ENCODE results near the gene SIPA1L3. TPM values are rescaled to one million over a fixed set of nuclear protein-coding genes. Genes with fewer than 3 reads are reported as not detected.

SIPA1L3 gene
- total and polyA plus RNA-seq, 2 of the 13 experiments (the other 11 are each of a cell fraction or from before 2014, with no cell fraction given), result 5.5 to 7.7 TPM

DNA sequence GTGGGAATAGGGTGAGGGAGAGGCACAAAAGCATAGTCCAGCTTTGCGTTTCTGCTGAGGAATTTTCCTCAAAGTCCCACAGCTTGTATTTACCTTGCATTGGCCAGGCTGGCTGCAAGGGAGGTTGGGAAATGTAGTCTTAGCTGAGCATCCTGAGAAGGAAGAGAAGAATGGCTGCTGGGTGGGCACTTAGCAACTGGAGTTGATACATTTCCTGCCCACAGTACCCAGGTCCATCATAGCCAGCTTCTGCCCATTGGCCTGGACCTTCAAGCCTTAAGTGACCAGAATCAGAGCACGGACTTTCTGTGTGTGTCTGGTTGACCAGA lies 112.4 kb downstream of the SIPA1L3 start:
- intact Hi-C loops (cut with micrococcal nuclease; ENCODE audit: unreplicated experiment), result no loop called here

DNA sequence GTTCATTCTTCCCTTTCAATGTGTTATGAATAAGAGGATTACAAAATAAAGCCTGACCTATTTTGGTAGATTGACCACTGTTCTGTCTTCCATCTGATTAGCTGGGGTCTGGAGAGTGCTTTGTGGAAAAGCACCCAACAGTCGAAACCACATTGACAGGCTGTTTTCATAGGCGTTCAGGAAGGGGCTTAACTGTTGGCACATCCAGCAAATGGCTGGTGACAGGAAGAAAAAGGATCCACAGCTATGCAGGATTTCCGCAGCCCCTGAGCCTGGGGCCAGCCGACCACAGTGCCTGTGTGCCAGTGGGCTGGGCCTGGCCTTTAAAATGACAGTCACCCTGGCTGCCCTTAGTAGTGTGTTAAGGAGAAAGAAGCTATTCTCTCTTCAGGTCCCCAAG lies 113.3 kb downstream of the SIPA1L3 start:
- no peak for ATAC-seq
- no peak for TF ChIP-seq FOXP1 (IDR thresholded peaks at IDR 0.05)
- TF ChIP-seq FOXP1 (CRISPR knock-in tag; IDR thresholded peaks at IDR 0.05), result no peak
- TF ChIP-seq CHD4 (IDR thresholded peaks at IDR 0.05; ENCODE audit: borderline replicate concordance, low read length), result no peak
- TF ChIP-seq HNF4A (CRISPR knock-in tag; IDR thresholded peaks at IDR 0.05), result no peak
- TF ChIP-seq KLF12 (CRISPR knock-in tag; IDR thresholded peaks at IDR 0.05; ENCODE audit: borderline replicate concordance), result no peak
- TF ChIP-seq KLF13 (CRISPR knock-in tag; IDR thresholded peaks at IDR 0.05), result no peak
- TF ChIP-seq, protein P1, sequence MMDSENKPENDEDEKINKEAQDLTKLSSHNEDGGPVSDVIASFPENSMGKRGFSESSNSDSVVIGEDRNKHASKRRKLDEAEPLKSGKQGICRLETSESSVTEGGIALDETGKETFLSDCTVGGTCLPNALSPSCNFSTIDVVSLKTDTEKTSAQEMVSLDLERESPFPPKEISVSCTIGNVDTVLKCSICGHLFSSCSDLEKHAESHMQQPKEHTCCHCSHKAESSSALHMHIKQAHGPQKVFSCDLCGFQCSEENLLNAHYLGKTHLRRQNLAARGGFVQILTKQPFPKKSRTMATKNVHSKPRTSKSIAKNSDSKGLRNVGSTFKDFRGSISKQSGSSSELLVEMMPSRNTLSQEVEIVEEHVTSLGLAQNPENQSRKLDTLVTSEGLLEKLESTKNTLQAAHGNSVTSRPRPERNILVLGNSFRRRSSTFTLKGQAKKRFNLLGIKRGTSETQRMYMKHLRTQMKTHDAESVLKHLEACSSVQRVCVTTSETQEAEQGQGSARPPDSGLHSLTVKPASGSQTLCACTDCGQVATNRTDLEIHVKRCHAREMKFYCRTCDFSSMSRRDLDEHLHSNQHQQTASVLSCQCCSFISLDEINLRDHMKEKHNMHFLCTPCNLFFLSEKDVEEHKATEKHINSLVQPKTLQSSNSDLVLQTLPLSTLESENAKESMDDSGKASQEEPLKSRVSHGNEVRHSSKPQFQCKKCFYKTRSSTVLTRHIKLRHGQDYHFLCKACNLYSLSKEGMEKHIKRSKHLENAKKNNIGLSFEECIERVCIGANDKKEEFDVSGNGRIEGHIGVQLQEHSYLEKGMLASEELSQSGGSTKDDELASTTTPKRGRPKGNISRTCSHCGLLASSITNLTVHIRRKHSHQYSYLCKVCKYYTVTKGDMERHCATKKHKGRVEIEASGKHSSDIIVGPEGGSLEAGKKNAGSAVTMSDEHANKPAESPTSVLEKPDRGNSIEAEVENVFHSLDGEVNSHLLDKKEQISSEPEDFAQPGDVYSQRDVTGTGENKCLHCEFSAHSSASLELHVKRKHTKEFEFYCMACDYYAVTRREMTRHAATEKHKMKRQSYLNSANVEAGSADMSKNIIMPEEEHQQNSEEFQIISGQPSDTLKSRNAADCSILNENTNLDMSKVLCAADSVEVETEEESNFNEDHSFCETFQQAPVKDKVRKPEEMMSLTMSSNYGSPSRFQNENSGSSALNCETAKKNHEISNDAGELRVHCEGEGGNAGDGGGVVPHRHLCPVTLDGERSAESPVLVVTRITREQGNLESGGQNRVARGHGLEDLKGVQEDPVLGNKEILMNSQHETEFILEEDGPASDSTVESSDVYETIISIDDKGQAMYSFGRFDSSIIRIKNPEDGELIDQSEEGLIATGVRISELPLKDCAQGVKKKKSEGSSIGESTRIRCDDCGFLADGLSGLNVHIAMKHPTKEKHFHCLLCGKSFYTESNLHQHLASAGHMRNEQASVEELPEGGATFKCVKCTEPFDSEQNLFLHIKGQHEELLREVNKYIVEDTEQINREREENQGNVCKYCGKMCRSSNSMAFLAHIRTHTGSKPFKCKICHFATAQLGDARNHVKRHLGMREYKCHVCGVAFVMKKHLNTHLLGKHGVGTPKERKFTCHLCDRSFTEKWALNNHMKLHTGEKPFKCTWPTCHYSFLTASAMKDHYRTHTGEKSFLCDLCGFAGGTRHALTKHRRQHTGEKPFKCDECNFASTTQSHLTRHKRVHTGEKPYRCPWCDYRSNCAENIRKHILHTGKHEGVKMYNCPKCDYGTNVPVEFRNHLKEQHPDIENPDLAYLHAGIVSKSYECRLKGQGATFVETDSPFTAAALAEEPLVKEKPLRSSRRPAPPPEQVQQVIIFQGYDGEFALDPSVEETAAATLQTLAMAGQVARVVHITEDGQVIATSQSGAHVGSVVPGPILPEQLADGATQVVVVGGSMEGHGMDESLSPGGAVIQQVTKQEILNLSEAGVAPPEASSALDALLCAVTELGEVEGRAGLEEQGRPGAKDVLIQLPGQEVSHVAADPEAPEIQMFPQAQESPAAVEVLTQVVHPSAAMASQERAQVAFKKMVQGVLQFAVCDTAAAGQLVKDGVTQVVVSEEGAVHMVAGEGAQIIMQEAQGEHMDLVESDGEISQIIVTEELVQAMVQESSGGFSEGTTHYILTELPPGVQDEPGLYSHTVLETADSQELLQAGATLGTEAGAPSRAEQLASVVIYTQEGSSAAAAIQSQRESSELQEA (CRISPR knock-in tag; IDR thresholded peaks at IDR 0.05; ENCODE audit: not compliant biosample characterization), result no peak
- TF ChIP-seq SIN3A (IDR thresholded peaks at IDR 0.05; ENCODE audit: borderline replicate concordance, low read depth, low read length), result no peak
- TF ChIP-seq ZNF20 (CRISPR knock-in tag; IDR thresholded peaks at IDR 0.05), result no peak

More for the DNA sequence above, 112.4 kb downstream of the SIPA1L3 start:
- H3K79me2 ChIP-seq (ENCODE audit: insufficient read depth, low read length), result no peaks in the 10 kb centered on the region
- H3K36me3 ChIP-seq (replicated peaks in 1 of 2; ENCODE audit: control insufficient read depth in 1 of 2, insufficient read depth in 2 of 2, low read length in 2 of 2), result no peaks in the 10 kb centered on the region
- TF ChIP-seq ZNF143 (CRISPR knock-in tag; IDR thresholded peaks at IDR 0.05) (peak; percentile 80), BCL6 (CRISPR knock-in tag; IDR thresholded peaks at IDR 0.05) (peak; percentile 63; the same call in 1 of the 2 replicates), ZNF136 (CRISPR knock-in tag; IDR thresholded peaks at IDR 0.05; ENCODE audit: low read depth) (no peak), PPARG (CRISPR knock-in tag; conservative IDR thresholded peaks at IDR 0.05) (no peak), SATB2 (CRISPR knock-in tag; IDR thresholded peaks at IDR 0.05) (no peak), THAP11 (CRISPR knock-in tag; IDR thresholded peaks at IDR 0.05) (peak; percentile 88), ARID2 (CRISPR knock-in tag; IDR thresholded peaks at IDR 0.05; ENCODE audit: borderline replicate concordance) (no peak)
- no peak for DNase-seq (ENCODE audit: low spot score)
- ATAC-seq, result no peak; the same call in 2 of the 3 replicates
- no peak for FAIRE-seq
- in situ Hi-C loops (cut with HindIII; ENCODE audit: extremely low pct_ligation_motif_present, low pct_unique_long_range_greater_than_20kb), result no loop called here
- no peaks in the 10 kb centered on the region for H3K9me3 ChIP-seq (ENCODE audit: low read length)
- no peak overlapping the region for H3K4me3 ChIP-seq (replicated peaks in 1 of 3; ENCODE audit: insufficient read depth in 1 of 3, low read depth in 2 of 3, low read length in 3 of 3)
- no peak overlapping the region for H3K27ac ChIP-seq (ENCODE audit: extremely low read length, insufficient read depth, low read length)
- no TSS peak for BruUV-seq (replicated peaks)
- WGBS (ENCODE audit: low lambda C conversion rate), result 58% methylated on average over 2 of the region's 2 CpGs
- no peak overlapping the region for H3K9ac ChIP-seq (ENCODE audit: insufficient read depth, low read depth, low read length)
- POLR2A ChIA-PET, result no interaction called here
- H2AFZ ChIP-seq (ENCODE audit: low read length), result no peak overlapping the region
- CTCF ChIA-PET (ENCODE audit: low intra/inter-chr PET ratio, low total read pairs), result no interaction called here
- no peak overlapping the region for H3K4me2 ChIP-seq (ENCODE audit: low read depth, low read length)
- H3K4me1 ChIP-seq (ENCODE audit: insufficient read depth, low read length), result peaks cover 6% of the 10 kb centered on the region
- H3K27me3 ChIP-seq (ENCODE audit: control insufficient read depth in 1 of 2, insufficient read depth in 2 of 2, low read length in 2 of 2), result no peaks in the 10 kb centered on the region
- H4K20me1 ChIP-seq (ENCODE audit: insufficient read depth, low read length), result no peaks in the 10 kb centered on the region

More for the DNA sequence above, 113.3 kb downstream of the SIPA1L3 start:
- peaks cover 14% of the 10 kb centered on the region for H3K4me1 ChIP-seq (ENCODE audit: insufficient read depth, low read length)
- H4K20me1 ChIP-seq (ENCODE audit: insufficient read depth, low read length), result no peaks in the 10 kb centered on the region
- in situ Hi-C loops (cut with HindIII; ENCODE audit: extremely low pct_ligation_motif_present, low pct_unique_long_range_greater_than_20kb), result no loop called here
- no peaks in the 10 kb centered on the region for H3K79me2 ChIP-seq (ENCODE audit: insufficient read depth, low read length)
- no peak overlapping the region for H3K4me3 ChIP-seq (replicated peaks in 1 of 3; ENCODE audit: insufficient read depth in 1 of 3, low read depth in 2 of 3, low read length in 3 of 3)
- no peak overlapping the region for H2AFZ ChIP-seq (ENCODE audit: low read length)
- DNase-seq (ENCODE audit: low spot score) (no peak), FAIRE-seq (no peak)
- no TSS peak for BruUV-seq (replicated peaks)
- no peak overlapping the region for H3K4me2 ChIP-seq (ENCODE audit: low read depth, low read length)
- H3K9me3 ChIP-seq (ENCODE audit: low read length), result no peaks in the 10 kb centered on the region
- H3K9ac ChIP-seq (ENCODE audit: insufficient read depth, low read depth, low read length), result no peak overlapping the region
- H3K27ac ChIP-seq (ENCODE audit: extremely low read length, insufficient read depth, low read length), result no peak overlapping the region
- 100% methylated on average over 2 of the region's 4 CpGs for WGBS (ENCODE audit: low lambda C conversion rate)
- intact Hi-C loops (cut with micrococcal nuclease; ENCODE audit: unreplicated experiment), result no loop called here
- no peaks in the 10 kb centered on the region for H3K36me3 ChIP-seq (replicated peaks in 1 of 2; ENCODE audit: control insufficient read depth in 1 of 2, insufficient read depth in 2 of 2, low read length in 2 of 2)
- ChIA-PET CTCF (ENCODE audit: low intra/inter-chr PET ratio, low total read pairs) (no interaction called here), POLR2A (no interaction called here)
- no peaks in the 10 kb centered on the region for H3K27me3 ChIP-seq (ENCODE audit: control insufficient read depth in 1 of 2, insufficient read depth in 2 of 2, low read length in 2 of 2)
